ENCODE data around the gene SIGLEC8. TPM values are rescaled to one million over a fixed set of nuclear protein-coding genes. Genes with fewer than 3 reads are reported as not detected.

Gene SIGLEC8
- total and polyA plus RNA-seq, 2 of the 8 experiments (the other 6 are each of a cell fraction or from before 2014, with no cell fraction given): not detected

GRCh38 chr19:51477344-51477743 is 19.1 kb upstream of the SIGLEC8 start:
- 73% methylated on average over 5 of the region's 5 CpGs; no CpG with 5 or more reads in 1 of the 2 experiments for WGBS, 2 experiments (ENCODE audit: extremely low coverage in 1 of 2, insufficient coverage in 1 of 2, insufficient read length in 1 of 2, insufficient replicate concordance in 2 of 2, low coverage in 1 of 2, low lambda C conversion rate in 2 of 2, missing lambda C conversion rate in 1 of 2)
- H2BK20ac ChIP-seq (ENCODE audit: low read length): no peak overlapping the region
- H4K5ac ChIP-seq (ENCODE audit: insufficient read length, low read depth, low read length): no peak overlapping the region
- no peak overlapping the region for H2AK5ac ChIP-seq (ENCODE audit: low read depth, low read length)
- H3K9ac ChIP-seq (replicated peaks in 1 of 4; ENCODE audit: extremely low read depth in 1 of 4, low read depth in 3 of 4, low read length in 3 of 4): no peak overlapping the region
- no peaks in the 10 kb centered on the region for H3K4me1 ChIP-seq (replicated peaks in 1 of 4; ENCODE audit: control insufficient read depth in 3 of 4, insufficient read depth in 4 of 4, low read length in 3 of 4)
- H2BK15ac ChIP-seq (ENCODE audit: low read length): no peak overlapping the region
- no peak overlapping the region for H3K27ac ChIP-seq (ENCODE audit: low read depth, low read length)
- H2BK12ac ChIP-seq (ENCODE audit: low read depth, low read length): no peak overlapping the region
- no peak overlapping the region for H2BK5ac ChIP-seq (ENCODE audit: low read depth, low read length)
- no peak overlapping the region for H2BK120ac ChIP-seq (replicated peaks; ENCODE audit: low read depth, low read length)
- H4K20me1 ChIP-seq (replicated peaks in 1 of 2; ENCODE audit: control insufficient read depth in 1 of 2, insufficient read depth in 2 of 2, low read length in 2 of 2): no peaks in the 10 kb centered on the region
- no peak overlapping the region for H2AFZ ChIP-seq (ENCODE audit: low read length)
- no peaks in the 10 kb centered on the region for H3K23me2 ChIP-seq (ENCODE audit: low read depth, low read length)
- H4K8ac ChIP-seq (ENCODE audit: extremely low read depth, insufficient read depth, low read length): no peak overlapping the region
- no peaks in the 10 kb centered on the region for H3K79me2 ChIP-seq (ENCODE audit: control insufficient read depth in 1 of 2, insufficient read depth in 2 of 2, low read length in 2 of 2)
- no peak for FAIRE-seq
- no peaks in the 10 kb centered on the region for H3K27me3 ChIP-seq (replicated peaks in 1 of 4; ENCODE audit: control insufficient read depth in 3 of 4, extremely low read depth in 1 of 4, insufficient read depth in 3 of 4, low read length in 3 of 4)
- no peak overlapping the region for H4K91ac ChIP-seq (replicated peaks; ENCODE audit: insufficient read length, low read length)
- H3K79me1 ChIP-seq (ENCODE audit: low read depth, low read length): no peaks in the 10 kb centered on the region
- H3K4me2 ChIP-seq (ENCODE audit: insufficient read depth in 1 of 2, low read depth in 2 of 2, low read length in 2 of 2): no peak overlapping the region
- H3K18ac ChIP-seq (ENCODE audit: extremely low read depth, low read length): no peak overlapping the region
- peaks cover 34 to 58% of the 10 kb centered on the region in 2 experiments for H3K9me3 ChIP-seq (ENCODE audit: insufficient read depth in 2 of 2, low read depth in 1 of 2, low read length in 1 of 2)
- no peak overlapping the region for H3K56ac ChIP-seq (replicated peaks; ENCODE audit: insufficient read length, low read depth, low read length)
- no peaks in the 10 kb centered on the region for H3K36me3 ChIP-seq (ENCODE audit: control insufficient read depth in 2 of 4, insufficient read depth in 4 of 4, low read length in 3 of 4)
- ChIA-PET POLR2A (ENCODE audit: partially characterized antibody) (no interaction called here), CTCF (ENCODE audit: partially characterized antibody) (interaction anchor here (1.0 to 6.6 kb wide), 3 partner anchors 53 to 183 kb away, joined by 3 to 83 read pairs (median 4); no protein-coding TSS in a partner anchor)
- H3K14ac ChIP-seq (ENCODE audit: insufficient read length): no peak overlapping the region
- no peak for TF ChIP-seq RAD21 (IDR thresholded peaks at IDR 0.05 in 1 of 2, conservative IDR thresholded peaks at IDR 0.05 in 1 of 2; ENCODE audit: low read depth in 2 of 2, low read length in 2 of 2)
- no peak for TF ChIP-seq SAP30 (IDR thresholded peaks at IDR 0.05; ENCODE audit: insufficient read depth, insufficient replicate concordance, low read length)
- TF ChIP-seq CTCF (IDR thresholded peaks at IDR 0.05; ENCODE audit: control extremely low read depth in 1 of 3, insufficient read depth in 1 of 3, low read depth in 1 of 3, low read length in 3 of 3): no peak
- TF ChIP-seq YY1 (IDR thresholded peaks at IDR 0.05; ENCODE audit: low read depth, low read length): no peak
- no peak for TF ChIP-seq MAX (IDR thresholded peaks at IDR 0.05)
- DNase-seq (ENCODE audit: low read depth in 1 of 2, low spot score in 2 of 2): no peak
- H3K23ac ChIP-seq (ENCODE audit: insufficient read length): no peak overlapping the region
- no peak overlapping the region for H3K4me3 ChIP-seq (ENCODE audit: extremely low read depth in 1 of 4, insufficient read depth in 2 of 4, low read depth in 3 of 4, low read length in 4 of 4)
- H3K4ac ChIP-seq (replicated peaks; ENCODE audit: insufficient read length, low read depth, low read length): no peak overlapping the region

Data from H1 (cell line).